HepG2 (cell line): ENCODE results near the gene PRDM10. TPM values are rescaled to one million over a fixed set of nuclear protein-coding genes. Genes with fewer than 3 reads are reported as not detected.

ENCODE experiments used
- ATAC-seq: fragments of 200-7000 bp; cut with Tn5 transposase; 3 replicates; pipeline ENCODE4 v1.9.1; 2020; ENCODE audit warnings: mild to moderate bottlenecking, moderate library complexity
- BruUV-seq: library from RNA; stranded (reverse); fragments of 400-500 nt; replicated peaks from 2 replicates; lab custom pipeline; 2021; lab: Mats Ljungman, UMichigan
- CTCF ChIA-PET: fragments of 300-600 bp; formaldehyde crosslinking; extraction: SDS; loops from one replicate; lab custom pipeline; 2021; ENCODE audit warnings: low total read pairs, inconsistent platforms, low intra/inter-chr PET ratio; lab: Yijun Ruan, JAX
- POLR2A ChIA-PET: fragments of 350-600 bp; sonication (Branson Sonifier 250); formaldehyde crosslinking; loops from one replicate; lab custom pipeline; 2020; ENCODE audit warnings: antibody characterized with exemption, inconsistent platforms; lab: Yijun Ruan, JAX
- DNase-seq: peaks from one replicate; pipeline ENCODE4 v3.0.0-alpha.2; 2015; ENCODE audit warnings: low spot score
- FAIRE-seq: peaks from 3 replicates; lab custom pipeline; 2011; peaks lifted over from hg19 to GRCh38; lab: Jason Lieb, UNC
- H2AFZ ChIP-seq: one replicate; pipeline ENCODE4 v1.6.1; 2011; ENCODE audit warnings: low read length, inconsistent platforms
- H3K27ac ChIP-seq: fragments of 300-600 bp; 3 replicates; pipeline ENCODE4 v1.8.0; 2011; ENCODE audit warnings: mixed run types, mild to moderate bottlenecking, mixed read lengths, low read length, inconsistent platforms; ENCODE audit not compliant: insufficient read depth; ENCODE audit errors: extremely low read length
- H3K27me3 ChIP-seq, 2 experiments: fragments of 200-600 bp in 1 of 2; 2 replicates in 1 of 2; 3 replicates in 1 of 2; pipeline versions ENCODE4 v1.6.0 to v1.8.0; 2011; ENCODE audit warnings: low read length in 2 of 2, mild to moderate bottlenecking in 2 of 2, moderate library complexity in 2 of 2, inconsistent platforms in 1 of 2; ENCODE audit not compliant: insufficient read depth in 2 of 2, control insufficient read depth in 1 of 2
- H3K36me3 ChIP-seq, 2 experiments: fragments of 200-600 bp in 1 of 2; replicated peaks in 1 of 2; 2 replicates in 1 of 2; 3 replicates in 1 of 2; pipeline versions ENCODE4 v1.5.1 to v1.8.0; 2011; ENCODE audit warnings: low read length in 2 of 2, inconsistent platforms in 1 of 2; ENCODE audit not compliant: insufficient read depth in 2 of 2, control insufficient read depth in 1 of 2
- H3K4me1 ChIP-seq: 2 replicates; pipeline ENCODE4 v1.5.1; 2012; ENCODE audit warnings: low read length, inconsistent platforms; ENCODE audit not compliant: insufficient read depth
- H3K4me2 ChIP-seq: 2 replicates; pipeline ENCODE4 v1.6.0; 2011; ENCODE audit warnings: low read depth, low read length, inconsistent platforms
- H3K4me3 ChIP-seq, 3 experiments: fragments of 200-600 bp in 1 of 3; sonication (generic), shearing (Covaris generic) in 1 of 3; replicated peaks in 1 of 3; 2 replicates each; pipeline ENCODE4 v1.5.1; 2011 to 2016; ENCODE audit warnings: low read length in 3 of 3, inconsistent platforms in 2 of 3, low read depth in 2 of 3, mild to moderate bottlenecking in 2 of 3, control low read depth in 1 of 3, mixed read lengths in 1 of 3; ENCODE audit not compliant: insufficient read depth in 1 of 3
- H3K79me2 ChIP-seq: one replicate; pipeline ENCODE4 v1.6.1; 2011; ENCODE audit warnings: low read length, inconsistent platforms; ENCODE audit not compliant: insufficient read depth
- H3K9ac ChIP-seq: 2 replicates; pipeline ENCODE4 v1.6.0; 2011; ENCODE audit warnings: mild to moderate bottlenecking, low read depth, low read length, inconsistent platforms; ENCODE audit not compliant: insufficient read depth
- H3K9me3 ChIP-seq: 2 replicates; pipeline ENCODE4 v1.5.1; 2012; ENCODE audit warnings: mild to moderate bottlenecking, low read length
- H4K20me1 ChIP-seq: 2 replicates; pipeline ENCODE4 v1.6.0; 2011; ENCODE audit warnings: inconsistent platforms, mild to moderate bottlenecking, low read length, moderate library complexity; ENCODE audit not compliant: insufficient read depth
- BRD4 ChIP-seq: sonication (generic); formaldehyde crosslinking; IDR thresholded peaks from 2 replicates; pipeline ENCODE4 v1.4.0; 2020; ENCODE audit warnings: missing genetic modification reagents
- EHMT2 ChIP-seq: fragments of 200-600 bp; sonication (generic); IDR thresholded peaks from 2 replicates; pipeline ENCODE4 v1.7.0; 2017; ENCODE audit warnings: antibody characterized with exemption, low read depth, low read length, borderline replicate concordance
- MED1 ChIP-seq: sonication (generic); formaldehyde crosslinking; IDR thresholded peaks from 2 replicates; pipeline ENCODE4 v1.4.0; 2020; ENCODE audit warnings: missing genetic modification reagents
- PHF20 ChIP-seq: sonication (generic); formaldehyde crosslinking; IDR thresholded peaks from 2 replicates; pipeline ENCODE4 v1.5.0; 2020; ENCODE audit warnings: mild to moderate bottlenecking, missing genetic modification reagents
- TFDP2 ChIP-seq: sonication (generic); formaldehyde crosslinking; IDR thresholded peaks from 2 replicates; pipeline ENCODE4 v1.4.0; 2020; ENCODE audit warnings: missing genetic modification reagents
- ZBTB10 ChIP-seq: sonication (generic); formaldehyde crosslinking; IDR thresholded peaks from 2 replicates; pipeline ENCODE4 v1.4.0; 2020; ENCODE audit warnings: missing genetic modification reagents, borderline replicate concordance
- ZBTB44 ChIP-seq: sonication (generic); formaldehyde crosslinking; IDR thresholded peaks from 2 replicates; pipeline ENCODE4 v1.4.0; 2020; ENCODE audit warnings: missing genetic modification reagents
- ZEB1 ChIP-seq: IDR thresholded peaks from 2 replicates; pipeline ENCODE4 v1.6.1; 2012; ENCODE audit warnings: mild to moderate bottlenecking, low read depth, inconsistent platforms; ENCODE audit not compliant: insufficient replicate concordance
- ZFP90 ChIP-seq: sonication (generic); formaldehyde crosslinking; IDR thresholded peaks from 2 replicates; pipeline ENCODE4 v1.8.0; 2022; ENCODE audit warnings: missing genetic modification reagents, mild to moderate bottlenecking, inconsistent platforms, borderline replicate concordance
- ZNF20 ChIP-seq: sonication (generic); formaldehyde crosslinking; IDR thresholded peaks from 2 replicates; pipeline ENCODE4 v1.4.0; 2020; ENCODE audit warnings: mild to moderate bottlenecking, moderate library complexity, missing genetic modification reagents
- ZNF670 ChIP-seq: sonication (generic); formaldehyde crosslinking; IDR thresholded peaks from 2 replicates; pipeline ENCODE4 v1.8.0; 2022; ENCODE audit warnings: mild to moderate bottlenecking, missing genetic modification reagents, borderline replicate concordance
- ZNF788 ChIP-seq: sonication (generic); formaldehyde crosslinking; IDR thresholded peaks from 2 replicates; pipeline ENCODE4 v1.5.0; 2020; ENCODE audit warnings: mild to moderate bottlenecking, missing genetic modification reagents, borderline replicate concordance
- ZSCAN29 ChIP-seq: sonication (generic); formaldehyde crosslinking; conservative IDR thresholded peaks from 2 replicates; pipeline ENCODE4 v1.4.0; 2020; ENCODE audit warnings: mild to moderate bottlenecking, missing genetic modification reagents
- WGBS: methylation state at CpG from one replicate; pipeline ENCODE4 v1.1.6; 2017; ENCODE audit warnings: low lambda C conversion rate; 5-methylcytosine and 5-hydroxymethylcytosine counted together
- in situ Hi-C: cut with HindIII; loops from 2 replicates; pipeline ENCODE4 v1.10.0; 2017; ENCODE audit warnings: low pct_unique_long_range_greater_than_20kb; ENCODE audit not compliant: extremely low pct_ligation_motif_present
- intact Hi-C: fragments of 100-400 bp; cut with micrococcal nuclease; formaldehyde crosslinking; loops from one replicate; pipeline ENCODE4 v1.10.0; 2022; ENCODE audit not compliant: unreplicated experiment
- polyA plus RNA-seq, 8 experiments: library from polyadenylated mRNA; depleted of rRNA in 3 of 8; stranded (reverse) in 7 of 8; unstranded in 1 of 8; fragments of >200 nt; fragmentation: Illumina TruSeq in 4 of 8; extraction: Trizol in 4 of 8; gene quantifications; 2 replicates each; pipeline versions ENCODE4 v1.2.1 to v1.2.3, GENCODE V29; 2011 to 2016; ENCODE audit warnings: low read depth in 4 of 8, missing spikeins in 1 of 8, mixed read lengths in 1 of 8; ENCODE audit not compliant: insufficient read depth in 1 of 8
- total RNA-seq, 5 experiments: library from RNA; depleted of rRNA; stranded (reverse); fragments of >200 nt; fragmentation: Illumina TruSeq; extraction: Trizol; gene quantifications; 2 replicates each; pipeline ENCODE4 v1.2.3, GENCODE V29; 2016; ENCODE audit warnings: low read depth in 1 of 5

The PRDM10 gene
- total and polyA plus RNA-seq, 2 of the 13 experiments (the other 11 are each of a cell fraction or from before 2014, with no cell fraction given) = 5.7 to 5.8 TPM

GRCh38 chr11:129910360-129910759 lies 92.3 kb downstream of the PRDM10 start (continued):
- TF ChIP-seq TFDP2 (CRISPR knock-in tag) (no peak), ZNF20 (CRISPR knock-in tag) (no peak), MED1 (CRISPR knock-in tag) (no peak)

- ChIA-PET POLR2A (no interaction called here), CTCF (no interaction called here)
- H3K4me2 ChIP-seq = no peak overlapping the region
- FAIRE-seq (no peak), DNase-seq (no peak), ATAC-seq (no peak)
- H3K4me3 ChIP-seq = no peak overlapping the region
- in situ Hi-C loops (no loop called here), intact Hi-C loops (no loop called here)
- H3K27ac ChIP-seq = no peak overlapping the region
- H2AFZ ChIP-seq = no peak overlapping the region
- no peaks in the 10 kb centered on the region for H3K27me3 ChIP-seq
- no TSS peak for BruUV-seq
- H3K4me1 ChIP-seq = no peaks in the 10 kb centered on the region
- peaks cover 12 to 54% of the 10 kb centered on the region in 2 experiments; a peak in 4 of 5 replicates for H3K36me3 ChIP-seq
- H3K9ac ChIP-seq = no peak overlapping the region
- H3K9me3 ChIP-seq = no peaks in the 10 kb centered on the region
- TF ChIP-seq ZBTB44 (CRISPR knock-in tag) (no peak), ZEB1 (no peak), EHMT2 (no peak), ZBTB10 (CRISPR knock-in tag) (no peak), ZSCAN29 (CRISPR knock-in tag) (no peak), BRD4 (CRISPR knock-in tag) (no peak), ZNF788 (no peak), ZFP90 (CRISPR knock-in tag) (no peak), PHF20 (CRISPR knock-in tag) (no peak), ZNF670 (CRISPR knock-in tag) (no peak)
- no peaks in the 10 kb centered on the region for H3K79me2 ChIP-seq
- H4K20me1 ChIP-seq = no peaks in the 10 kb centered on the region
- WGBS = 98% methylated on average over 8 of the region's 8 CpGs
These were observed 97.2 kb downstream of the PRDM10 start for GRCh38 chr11:129905402-129905801.
